H1 (cell line): ENCODE results near the gene TTC21A.

ENCODE experiments used
- CHD7 ChIP-seq: fragments of 300-600 bp; sonication (generic); IDR thresholded peaks from 2 replicates; pipeline ENCODE4 v1.7.1; 2012; ENCODE audit warnings: low read length, moderate library complexity, mild to moderate bottlenecking, inconsistent platforms; ENCODE audit not compliant: insufficient replicate concordance
- NANOG ChIP-seq: IDR thresholded peaks from 2 replicates; pipeline ENCODE4 v1.6.1; 2011; ENCODE audit warnings: low read length, low read depth, mild to moderate bottlenecking, inconsistent platforms; ENCODE audit not compliant: insufficient read depth, poor library complexity, severe bottlenecking

- TF ChIP-seq NANOG (no peak), CHD7 (no peak)
Observed at GRCh38 chr3:39173318-39174125, 66.0 kb downstream of the TTC21A start.
